HepG2 (cell line): Measurements from ENCODE around the gene TUBA4B. TPM values are rescaled to one million over a fixed set of nuclear protein-coding genes. Genes with fewer than 3 reads are reported as not detected.

ENCODE experiments used
- BHLHE40 ChIP-seq: IDR thresholded peaks from 2 replicates; pipeline ENCODE4 v1.6.1; 2011; ENCODE audit warnings: low read length, improper control_type of control experiment
- CSRNP1 ChIP-seq: sonication (generic); formaldehyde crosslinking; IDR thresholded peaks from 2 replicates; pipeline ENCODE4 v1.8.1; 2023; ENCODE audit warnings: mild to moderate bottlenecking, missing genetic modification reagents
- DBP ChIP-seq: sonication (generic); formaldehyde crosslinking; IDR thresholded peaks from 2 replicates; pipeline ENCODE4 v1.4.0; 2020; ENCODE audit warnings: missing genetic modification reagents; ENCODE audit errors: not compliant biosample characterization
- HDAC6 ChIP-seq: fragments of 200-600 bp; sonication (generic); IDR thresholded peaks from 2 replicates; pipeline ENCODE4 v1.7.0; 2017; ENCODE audit warnings: mild to moderate bottlenecking, antibody characterized with exemption, low read length, low read depth
- JDP2 ChIP-seq: sonication (generic); formaldehyde crosslinking; IDR thresholded peaks from 2 replicates; pipeline ENCODE4 v1.8.1; 2022; ENCODE audit warnings: missing genetic modification reagents, borderline replicate concordance
- KDM6A ChIP-seq: IDR thresholded peaks from 2 replicates; pipeline ENCODE4 v1.6.1; 2016; ENCODE audit warnings: low read depth
- MLX ChIP-seq: IDR thresholded peaks from 2 replicates; pipeline ENCODE4 v1.6.1; 2016
- MXD1 ChIP-seq: sonication (generic); formaldehyde crosslinking; IDR thresholded peaks from 2 replicates; pipeline ENCODE4 v1.4.0; 2020; ENCODE audit warnings: mild to moderate bottlenecking, missing genetic modification reagents
- NRL ChIP-seq: sonication (generic); formaldehyde crosslinking; IDR thresholded peaks from 2 replicates; pipeline ENCODE4 v1.5.0; 2020; ENCODE audit warnings: missing genetic modification reagents, mild to moderate bottlenecking, moderate library complexity, borderline replicate concordance
- TFAP4 ChIP-seq: sonication (generic); IDR thresholded peaks from 2 replicates; pipeline ENCODE4 v1.6.1; 2016; ENCODE audit warnings: low read depth, borderline replicate concordance
- THAP11 ChIP-seq: IDR thresholded peaks from 2 replicates; pipeline ENCODE4 v1.6.1; 2016; ENCODE audit warnings: missing biosample characterization, missing genetic modification reagents
- TRIM22 ChIP-seq: fragments of 450-650 bp; IDR thresholded peaks from 2 replicates; pipeline ENCODE4 v1.6.1; 2017
- ZNF12 ChIP-seq: sonication (generic); formaldehyde crosslinking; IDR thresholded peaks from 2 replicates; pipeline ENCODE4 v1.5.0; 2020; ENCODE audit warnings: missing genetic modification reagents
- ZNF24 ChIP-seq: fragments of 450-650 bp; IDR thresholded peaks from 2 replicates; pipeline ENCODE4 v1.6.1; 2017; ENCODE audit warnings: antibody characterized with exemption, mild to moderate bottlenecking
- ZNF432 ChIP-seq: sonication (generic); formaldehyde crosslinking; IDR thresholded peaks from 2 replicates; pipeline ENCODE4 v1.5.0; 2020; ENCODE audit warnings: missing genetic modification reagents, mild to moderate bottlenecking, borderline replicate concordance
- ZNF598 ChIP-seq: sonication (generic); formaldehyde crosslinking; IDR thresholded peaks from 2 replicates; pipeline ENCODE4 v1.5.1; 2020; ENCODE audit warnings: mild to moderate bottlenecking, missing genetic modification reagents, borderline replicate concordance
- ZNF614 ChIP-seq: IDR thresholded peaks from 2 replicates; pipeline ENCODE4 v1.6.1; 2018; ENCODE audit warnings: missing biosample characterization, missing genetic modification reagents, inconsistent platforms, borderline replicate concordance
- ZNF800 ChIP-seq: sonication (generic); formaldehyde crosslinking; IDR thresholded peaks from 2 replicates; pipeline ENCODE4 v1.4.0; 2020; ENCODE audit warnings: missing genetic modification reagents
- polyA plus RNA-seq, 8 experiments: library from polyadenylated mRNA; depleted of rRNA in 3 of 8; stranded (reverse) in 7 of 8; unstranded in 1 of 8; fragments of >200 nt; fragmentation: Illumina TruSeq in 4 of 8; extraction: Trizol in 4 of 8; gene quantifications; 2 replicates each; pipeline versions ENCODE4 v1.2.1 to v1.2.3, GENCODE V29; 2011 to 2016; ENCODE audit warnings: low read depth in 4 of 8, missing spikeins in 1 of 8, mixed read lengths in 1 of 8; ENCODE audit not compliant: insufficient read depth in 1 of 8
- total RNA-seq, 5 experiments: library from RNA; depleted of rRNA; stranded (reverse); fragments of >200 nt; fragmentation: Illumina TruSeq; extraction: Trizol; gene quantifications; 2 replicates each; pipeline ENCODE4 v1.2.3, GENCODE V29; 2016; ENCODE audit warnings: low read depth in 1 of 5

The TUBA4B gene
- total and polyA plus RNA-seq, 2 of the 13 experiments (the other 11 are each of a cell fraction or from before 2014, with no cell fraction given): 0.18 to 0.22 TPM

GRCh38 chr2:219308142-219309101 is 55.4 kb downstream of the TUBA4B start (continued):
- peak; percentile 76; the same call in 1 of the 2 replicates for TF ChIP-seq NRL
- TF ChIP-seq JDP2 (CRISPR knock-in tag): peak; percentile 89; the same call in 1 of the 2 replicates
- TF ChIP-seq HDAC6: no peak
- 0 out of 2 replicates have a peak, but pooled peaks have one; percentile 18 for TF ChIP-seq BHLHE40
- no peak for TF ChIP-seq ZNF24
- TF ChIP-seq KDM6A (CRISPR knock-in tag): no peak
- TF ChIP-seq ZNF614 (CRISPR knock-in tag): peak; percentile 73; the same call in 1 of the 2 replicates
- peak; percentile 98 for TF ChIP-seq DBP (CRISPR knock-in tag)
- TF ChIP-seq CSRNP1 (CRISPR knock-in tag): peak; percentile 92; the same call in 1 of the 2 replicates
- no peak for TF ChIP-seq ZNF598 (CRISPR knock-in tag)
- peak; percentile 87; the same call in 1 of the 2 replicates for TF ChIP-seq ZNF800 (CRISPR knock-in tag)
- TF ChIP-seq THAP11 (CRISPR knock-in tag): peak; percentile 76
- no peak for TF ChIP-seq ZNF432 (CRISPR knock-in tag)
- peak; percentile 63 for TF ChIP-seq MLX (CRISPR knock-in tag)
- peak; percentile 92 for TF ChIP-seq MXD1 (CRISPR knock-in tag)
- no peak for TF ChIP-seq TFAP4
- peak; percentile 93 for TF ChIP-seq ZNF12 (CRISPR knock-in tag)
- TF ChIP-seq TRIM22: no peak
